VCaP (cell line): ENCODE measurements around the gene DRGX.

Experiments
- H3K27ac ChIP-seq: fragments of 450-650 bp; 2 replicates; pipeline ENCODE4 v1.5.1; 2017
- TF ChIP-seq, protein P1 (sequence below): fragments of 450-650 bp; conservative IDR thresholded peaks from 2 replicates; pipeline ENCODE4 v1.5.1; 2017; ENCODE audit warnings: mild to moderate bottlenecking, moderate library complexity

The DRGX gene

DNA sequence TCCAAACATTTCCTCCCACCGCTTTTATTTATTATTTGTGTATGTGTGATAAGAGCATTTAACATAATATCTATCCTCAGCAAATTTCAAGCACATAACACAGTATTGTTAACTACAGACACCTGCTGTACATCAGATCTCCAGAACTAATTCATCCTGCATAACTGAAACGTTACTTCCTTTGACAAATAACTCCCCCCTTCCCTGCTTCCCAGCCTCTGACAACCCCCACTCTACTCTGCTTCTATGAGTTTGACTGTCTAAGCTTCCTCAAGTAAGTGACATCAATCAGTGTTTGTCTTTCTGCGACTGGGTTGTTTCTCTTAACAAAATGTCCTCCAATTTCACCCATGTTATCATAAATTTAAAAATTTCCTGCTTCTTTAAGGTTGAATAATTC lies 74.9 kb downstream of the DRGX start:
- H3K27ac ChIP-seq, result no peak overlapping the region
- TF ChIP-seq, protein P1, sequence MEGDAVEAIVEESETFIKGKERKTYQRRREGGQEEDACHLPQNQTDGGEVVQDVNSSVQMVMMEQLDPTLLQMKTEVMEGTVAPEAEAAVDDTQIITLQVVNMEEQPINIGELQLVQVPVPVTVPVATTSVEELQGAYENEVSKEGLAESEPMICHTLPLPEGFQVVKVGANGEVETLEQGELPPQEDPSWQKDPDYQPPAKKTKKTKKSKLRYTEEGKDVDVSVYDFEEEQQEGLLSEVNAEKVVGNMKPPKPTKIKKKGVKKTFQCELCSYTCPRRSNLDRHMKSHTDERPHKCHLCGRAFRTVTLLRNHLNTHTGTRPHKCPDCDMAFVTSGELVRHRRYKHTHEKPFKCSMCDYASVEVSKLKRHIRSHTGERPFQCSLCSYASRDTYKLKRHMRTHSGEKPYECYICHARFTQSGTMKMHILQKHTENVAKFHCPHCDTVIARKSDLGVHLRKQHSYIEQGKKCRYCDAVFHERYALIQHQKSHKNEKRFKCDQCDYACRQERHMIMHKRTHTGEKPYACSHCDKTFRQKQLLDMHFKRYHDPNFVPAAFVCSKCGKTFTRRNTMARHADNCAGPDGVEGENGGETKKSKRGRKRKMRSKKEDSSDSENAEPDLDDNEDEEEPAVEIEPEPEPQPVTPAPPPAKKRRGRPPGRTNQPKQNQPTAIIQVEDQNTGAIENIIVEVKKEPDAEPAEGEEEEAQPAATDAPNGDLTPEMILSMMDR, result no peak

DNA sequence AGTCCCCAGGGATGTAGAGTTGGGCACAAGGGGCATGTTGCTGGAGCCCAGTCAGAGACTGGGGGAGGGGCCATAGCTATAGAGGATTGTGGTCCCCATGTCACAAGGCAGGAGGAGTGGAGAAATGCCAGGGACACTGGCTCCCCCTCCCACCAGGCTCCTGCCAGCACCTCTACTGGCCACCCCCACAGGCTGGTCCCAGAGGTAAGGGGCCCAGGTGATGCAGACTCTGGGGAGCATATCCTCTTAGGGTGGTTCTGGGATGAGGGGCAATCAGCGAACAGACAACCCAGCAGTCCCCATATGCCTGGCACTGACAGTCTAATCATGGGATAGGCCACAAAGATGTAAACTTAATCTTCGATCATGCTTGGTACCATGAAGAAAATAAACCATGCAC lies 75.7 kb downstream of the DRGX start:
- TF ChIP-seq, protein P1, result no peak
- H3K27ac ChIP-seq, result no peak overlapping the region

DNA sequence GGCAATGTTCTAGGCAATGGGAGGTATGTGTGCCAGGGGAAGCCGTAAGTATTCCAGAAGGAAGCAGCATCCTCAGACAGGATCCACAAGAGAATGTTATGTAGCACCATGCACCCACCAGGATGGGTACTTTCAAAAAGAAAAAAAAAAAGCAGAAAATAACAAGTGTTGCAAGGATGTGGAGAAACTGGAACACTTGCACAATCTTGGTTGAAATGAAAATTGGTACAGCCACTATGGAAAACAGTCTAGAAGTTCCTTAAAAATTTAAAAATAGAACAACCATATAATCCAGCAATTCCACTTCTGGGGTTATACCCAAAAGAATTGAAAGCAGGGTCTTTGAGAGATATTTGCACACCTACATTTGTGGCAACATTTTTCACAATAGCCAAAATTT lies 76.7 kb downstream of the DRGX start:
- TF ChIP-seq, protein P1, result no peak
- no peak overlapping the region for H3K27ac ChIP-seq

DNA sequence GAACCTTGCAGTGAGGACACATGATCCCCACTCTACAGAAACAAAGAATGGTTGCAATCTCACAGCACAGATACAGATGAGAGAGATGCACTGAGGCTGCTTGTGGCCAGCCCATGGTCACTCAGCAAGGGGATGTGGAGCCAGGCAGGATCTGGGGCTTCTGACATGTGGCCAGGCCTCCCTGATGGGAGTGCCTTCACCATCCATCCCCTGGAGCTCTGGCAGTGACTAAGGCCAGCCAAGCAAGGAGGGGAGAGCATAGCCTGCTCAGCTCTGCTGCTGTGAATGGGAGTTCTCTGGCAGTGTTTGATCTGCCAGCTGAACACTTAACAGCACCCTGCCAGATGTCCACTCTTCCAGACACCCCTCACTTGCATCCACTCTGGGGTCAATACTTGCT lies 77.1 kb downstream of the DRGX start:
- H3K27ac ChIP-seq, result no peak overlapping the region
- TF ChIP-seq, protein P1, result no peak

DNA sequence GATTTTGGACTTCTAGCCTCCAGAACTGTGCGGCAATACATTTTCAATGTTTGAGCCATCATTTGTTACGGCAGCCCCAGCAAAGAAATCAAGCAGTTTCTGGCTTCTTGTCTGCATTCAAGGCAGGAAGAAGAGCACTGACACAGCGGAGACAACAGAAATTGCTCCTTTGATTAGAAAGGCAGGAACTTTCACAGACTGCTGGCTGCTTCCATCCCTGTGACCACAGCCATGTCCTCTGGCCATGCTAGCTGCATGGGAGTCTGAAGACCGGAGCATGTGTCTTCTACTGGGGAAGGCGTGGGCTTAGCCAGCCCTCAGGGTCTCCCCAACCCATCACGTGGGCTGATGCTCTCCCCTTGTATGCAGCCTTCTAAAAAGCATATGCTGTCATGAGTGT lies 77.9 kb downstream of the DRGX start:
- TF ChIP-seq, protein P1, result no peak
- H3K27ac ChIP-seq, result no peak overlapping the region

DNA sequence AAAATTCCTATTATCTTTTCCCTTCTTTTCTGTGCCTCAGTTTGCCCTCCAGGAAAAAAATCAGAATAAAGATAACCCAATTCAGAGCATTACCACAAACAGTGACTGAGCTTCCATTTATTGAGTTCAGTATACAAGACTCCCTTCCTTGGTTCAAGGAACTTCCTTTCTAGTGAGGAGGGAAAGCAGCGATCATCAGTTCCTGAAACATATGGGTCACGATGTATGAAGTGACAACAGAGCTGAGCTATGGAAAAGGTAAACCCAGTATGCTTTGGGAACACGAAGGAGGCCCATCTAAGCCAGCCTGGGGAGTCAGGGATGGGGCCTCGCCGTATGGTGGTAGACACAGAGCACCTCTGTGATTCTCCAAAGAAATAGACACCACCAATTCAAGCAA lies 81.1 kb downstream of the DRGX start:
- no peak overlapping the region for H3K27ac ChIP-seq
- TF ChIP-seq, protein P1, result no peak
